Stimulated activated CD8-positive, alpha-beta memory T cell treated with anti-CD3 and anti-CD28 coated beads, Interleukin-15, amount 100 ng/mL, for 4 hours (primary cell): ENCODE results near the gene MRPL42.
"Not testable (repeated sequence)": the region's sequence is repeated elsewhere in the genome, so short reads cannot be mapped to it uniquely, and the experiment has no call there.

Experiments used
- DNase-seq, 2 donors: peaks; one replicate each; pipeline ENCODE4 v3.0.0-alpha.2; 2020; ENCODE audit warnings: low read depth in 2 of 2

Gene MRPL42

GRCh38 chr12:93541578-93542225 is 74.4 kb downstream of the MRPL42 start:
- no peak for DNase-seq

GRCh38 chr12:93547778-93548177 is 80.5 kb downstream of the MRPL42 start:
- no peak for DNase-seq

GRCh38 chr12:93549174-93549573 is 81.9 kb downstream of the MRPL42 start:
- DNase-seq, result no peak

GRCh38 chr12:93550748-93551611 is 83.7 kb downstream of the MRPL42 start:
- no peak for DNase-seq

DNA sequence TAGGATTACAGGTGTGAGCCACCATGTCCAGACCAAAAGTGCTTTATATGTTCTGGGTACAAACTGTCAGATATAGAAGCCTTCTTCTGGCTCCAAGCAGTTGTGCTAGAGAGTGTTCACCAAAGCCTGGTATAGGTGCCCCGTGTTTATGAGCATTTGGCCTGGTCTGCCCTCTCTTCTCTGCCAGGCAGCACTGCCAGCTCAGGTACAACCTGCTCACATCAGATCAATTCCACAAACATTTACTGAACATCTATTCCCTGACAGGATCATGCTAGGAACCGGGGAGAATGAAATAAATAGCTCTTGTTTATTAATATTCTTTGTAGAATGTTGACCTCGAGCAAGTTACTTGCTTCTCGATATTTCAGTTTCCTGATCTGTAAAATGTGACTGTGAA is 85.1 kb downstream of the MRPL42 start:
- DNase-seq, result no peak

GRCh38 chr12:93557879-93558278 is 90.6 kb downstream of the MRPL42 start:
- not testable (repeated sequence) for DNase-seq

DNA sequence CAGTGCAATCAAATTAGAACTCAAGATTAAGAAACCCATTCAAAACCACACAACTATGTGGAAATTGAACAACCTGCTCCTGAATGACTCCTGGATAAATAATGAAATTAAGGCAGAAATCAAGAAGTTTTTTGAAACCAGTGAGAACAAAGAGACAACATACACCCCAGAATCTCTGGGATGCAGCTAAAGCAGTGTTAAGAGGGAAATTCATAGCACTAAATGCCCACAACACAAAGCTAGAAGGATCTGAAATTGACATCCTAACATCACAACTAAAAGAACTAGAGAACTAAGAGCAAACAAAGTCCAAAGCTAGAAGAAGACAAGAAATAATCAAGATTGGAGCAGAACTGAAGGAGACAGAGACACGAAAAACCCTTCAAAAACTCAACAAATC is 91.4 kb downstream of the MRPL42 start:
- DNase-seq, result not testable (repeated sequence)

- DNase-seq, result no peak
These were observed 96.7 kb downstream of the MRPL42 start for GRCh38 chr12:93563807-93564538.

GRCh38 chr12:93565760-93566159 is 98.4 kb downstream of the MRPL42 start:
- DNase-seq, result no peak
